Thyroid gland (tissue), 4 donors: Measurements from ENCODE around the gene CBLC. TPM values are rescaled to one million over a fixed set of nuclear protein-coding genes. Genes with fewer than 3 reads are reported as not detected.

ENCODE experiments used
- DNase-seq, 2 donors: peaks; one replicate each; pipeline ENCODE4 v3.0.0-alpha.2; 2019
- H3K27ac ChIP-seq, 3 donors: fragments of 200-600 bp; sonication (generic); 1 replicate in 2 of 3; 2 replicates in 1 of 3; pipeline ENCODE4 v1.5.1; 2016 to 2019; ENCODE audit warnings: mild to moderate bottlenecking in 1 of 3, moderate library complexity in 1 of 3
- H3K27me3 ChIP-seq: fragments of 200-600 bp; sonication (generic); one replicate; pipeline ENCODE4 v1.5.1; 2019
- H3K36me3 ChIP-seq, 2 donors: fragments of 200-600 bp; sonication (generic); one replicate each; pipeline ENCODE4 v1.5.1; 2016 to 2019
- H3K4me1 ChIP-seq, 2 donors: fragments of 200-600 bp; sonication (generic); one replicate each; pipeline ENCODE4 v1.5.1; 2017 to 2019
- H3K4me3 ChIP-seq, 3 donors: fragments of 200-600 bp; sonication (generic); replicated peaks in 1 of 3; 1 replicate in 2 of 3; 2 replicates in 1 of 3; pipeline ENCODE4 v1.5.1; 2016; ENCODE audit warnings: mild to moderate bottlenecking in 1 of 3
- H3K9me3 ChIP-seq: fragments of 200-600 bp; sonication (generic); one replicate; pipeline ENCODE4 v1.5.1; 2017
- POLR2A ChIP-seq, 2 donors: fragments of 450-650 bp; IDR thresholded peaks; one replicate each; pipeline ENCODE4 v1.6.1; 2017; ENCODE audit warnings: antibody characterized with exemption in 2 of 2, mild to moderate bottlenecking in 2 of 2, moderate library complexity in 1 of 2
- WGBS, 2 donors: methylation state at CpG; one replicate each; pipeline ENCODE4 v1.1.5; 2017; 5-methylcytosine and 5-hydroxymethylcytosine counted together
- intact Hi-C: fragments of 100-400 bp; cut with DNase I; formaldehyde crosslinking; loops from one replicate; pipeline ENCODE4 v1.15.1; 2023
- total RNA-seq, 4 donors: library from RNA; depleted of rRNA; stranded (reverse); fragments of >200 nt; gene quantifications; one replicate each; pipeline ENCODE4 v1.2.3, GENCODE V29; 2016
- TF ChIP-seq, protein P1 (sequence below), 6 experiments: fragments of 200-600 bp in 3 of 6; fragments of 450-650 bp in 3 of 6; sonication (generic) in 3 of 6; IDR thresholded peaks; one replicate each; pipeline ENCODE4 v1.5.1; 2016 to 2019; ENCODE audit warnings: antibody characterized with exemption in 6 of 6, mild to moderate bottlenecking in 2 of 6, inconsistent platforms in 1 of 6, moderate library complexity in 1 of 6

CBLC gene
- total RNA-seq, 4 donors from 2014 or later = 2.0 to 5.6 (median 3.1) TPM

DNA sequence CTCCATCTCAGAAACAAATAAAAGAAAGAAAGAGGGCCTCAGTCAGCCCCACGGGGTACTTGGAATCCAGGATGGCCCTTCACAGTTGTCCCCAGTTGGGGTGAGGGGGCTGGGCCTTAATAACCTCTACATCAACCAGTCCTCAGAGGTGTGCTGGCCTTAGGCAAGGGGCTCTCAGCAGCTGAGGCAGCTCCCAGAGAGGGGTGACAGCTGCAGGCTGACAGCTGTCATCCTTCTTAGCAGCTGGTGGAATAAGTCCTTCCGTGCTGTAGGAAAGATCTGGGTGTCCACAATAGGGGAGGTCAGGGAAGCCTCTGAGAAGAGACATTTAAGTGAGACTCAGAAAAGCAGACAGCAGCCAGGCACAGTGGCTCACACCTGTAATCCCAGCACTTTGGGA lies 38.6 kb downstream of the CBLC start:
- 86 to 100% methylated on average over 2 of the region's 2 CpGs for WGBS, 2 donors
- Histone ChIP-seq H3K4me3 (no peak overlapping the region), H3K27me3 (no peaks in the 10 kb centered on the region), H3K9me3 (no peaks in the 10 kb centered on the region), H3K36me3 (peaks cover 19% of the 10 kb centered on the region in 2 donors), H3K4me1 (peaks cover 0 to 6% of the 10 kb centered on the region in 2 donors), H3K27ac (no peak overlapping the region)
- TF ChIP-seq, protein P1, sequence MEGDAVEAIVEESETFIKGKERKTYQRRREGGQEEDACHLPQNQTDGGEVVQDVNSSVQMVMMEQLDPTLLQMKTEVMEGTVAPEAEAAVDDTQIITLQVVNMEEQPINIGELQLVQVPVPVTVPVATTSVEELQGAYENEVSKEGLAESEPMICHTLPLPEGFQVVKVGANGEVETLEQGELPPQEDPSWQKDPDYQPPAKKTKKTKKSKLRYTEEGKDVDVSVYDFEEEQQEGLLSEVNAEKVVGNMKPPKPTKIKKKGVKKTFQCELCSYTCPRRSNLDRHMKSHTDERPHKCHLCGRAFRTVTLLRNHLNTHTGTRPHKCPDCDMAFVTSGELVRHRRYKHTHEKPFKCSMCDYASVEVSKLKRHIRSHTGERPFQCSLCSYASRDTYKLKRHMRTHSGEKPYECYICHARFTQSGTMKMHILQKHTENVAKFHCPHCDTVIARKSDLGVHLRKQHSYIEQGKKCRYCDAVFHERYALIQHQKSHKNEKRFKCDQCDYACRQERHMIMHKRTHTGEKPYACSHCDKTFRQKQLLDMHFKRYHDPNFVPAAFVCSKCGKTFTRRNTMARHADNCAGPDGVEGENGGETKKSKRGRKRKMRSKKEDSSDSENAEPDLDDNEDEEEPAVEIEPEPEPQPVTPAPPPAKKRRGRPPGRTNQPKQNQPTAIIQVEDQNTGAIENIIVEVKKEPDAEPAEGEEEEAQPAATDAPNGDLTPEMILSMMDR (IDR thresholded peaks at IDR 0.05) = no peak
- no peak for TF ChIP-seq POLR2A (IDR thresholded peaks at IDR 0.05)
- intact Hi-C loops = no loop called here
- no peak for DNase-seq

DNA sequence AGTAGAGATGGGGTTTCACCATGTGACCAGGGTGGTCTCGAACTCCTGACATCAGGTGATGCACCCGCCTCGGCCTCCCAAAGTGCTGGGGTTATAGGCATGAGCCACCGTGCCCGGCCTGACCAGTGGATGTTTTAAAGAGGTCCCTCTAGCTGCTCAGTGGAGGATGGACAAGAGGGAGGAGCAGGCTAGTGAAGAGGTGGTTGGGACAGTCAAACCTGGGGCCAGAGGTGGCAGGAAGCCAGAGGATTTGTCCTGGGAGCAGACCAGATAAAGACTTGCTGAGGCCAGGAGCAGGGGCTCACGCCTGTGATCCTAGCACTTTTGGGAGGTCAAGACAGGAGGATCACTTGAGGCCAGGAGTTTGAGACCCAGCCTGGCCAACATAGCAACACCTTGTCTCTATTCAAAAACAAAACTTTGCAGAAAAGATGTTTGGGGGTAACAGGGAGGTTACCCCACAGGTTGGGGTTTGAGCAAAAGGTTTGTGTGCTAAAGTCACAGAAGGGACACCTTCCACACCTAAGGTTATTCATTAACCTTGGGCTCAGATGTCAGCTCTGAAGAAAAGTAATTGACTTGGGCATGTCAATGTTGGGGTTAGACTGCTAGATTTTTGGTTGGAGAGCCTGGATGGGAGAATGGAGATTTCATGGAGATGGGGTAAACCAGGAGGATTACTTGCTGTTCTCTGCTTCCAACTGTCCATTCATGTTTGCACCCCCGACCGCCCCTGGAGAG lies 40.2 kb downstream of the CBLC start:
- DNase-seq = peak; percentile 42 to 54
- no peaks in the 10 kb centered on the region for H3K9me3 ChIP-seq
- peaks cover 0 to 7% of the 10 kb centered on the region in 2 donors for H3K4me1 ChIP-seq
- TF ChIP-seq POLR2A (IDR thresholded peaks at IDR 0.05) = no peak
- TF ChIP-seq, protein P1 (IDR thresholded peaks at IDR 0.05) = no peak
- H3K36me3 ChIP-seq = peaks cover 19% of the 10 kb centered on the region in 2 donors
- H3K27ac ChIP-seq = no peak overlapping the region
- H3K4me3 ChIP-seq = no peak overlapping the region
- no peaks in the 10 kb centered on the region for H3K27me3 ChIP-seq
- intact Hi-C loops = no loop called here
- WGBS, 2 donors = 68 to 86% methylated on average over 8 of the region's 8 CpGs

DNA sequence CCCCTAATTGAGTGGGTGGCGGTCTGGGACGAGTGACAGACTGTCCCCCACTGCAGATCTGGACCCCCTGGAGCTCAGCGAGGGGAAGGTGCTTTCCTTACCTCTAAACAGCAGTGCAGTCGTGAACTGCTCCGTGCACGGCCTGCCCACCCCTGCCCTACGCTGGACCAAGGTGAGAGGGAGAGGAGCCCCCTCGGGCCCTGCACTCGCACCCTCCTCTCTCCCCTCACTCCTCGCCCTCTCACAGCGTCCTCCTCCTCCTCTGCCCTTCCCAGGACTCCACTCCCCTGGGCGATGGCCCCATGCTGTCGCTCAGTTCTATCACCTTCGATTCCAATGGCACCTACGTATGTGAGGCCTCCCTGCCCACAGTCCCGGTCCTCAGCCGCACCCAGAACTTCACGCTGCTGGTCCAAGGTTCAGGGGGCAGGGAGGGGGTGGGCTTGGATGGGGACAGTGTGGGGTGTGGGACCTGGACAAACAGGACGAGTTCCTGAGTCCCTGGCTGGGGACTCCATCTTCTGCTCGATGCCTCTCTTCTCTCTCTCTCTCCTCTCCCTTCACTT lies 40.9 kb downstream of the CBLC start:
- 88 to 94% methylated on average over 20 of the region's 20 CpGs for WGBS, 2 donors
- Histone ChIP-seq H3K4me1 (peaks cover 0 to 13% of the 10 kb centered on the region in 2 donors), H3K27ac (no peak overlapping the region)

DNA sequence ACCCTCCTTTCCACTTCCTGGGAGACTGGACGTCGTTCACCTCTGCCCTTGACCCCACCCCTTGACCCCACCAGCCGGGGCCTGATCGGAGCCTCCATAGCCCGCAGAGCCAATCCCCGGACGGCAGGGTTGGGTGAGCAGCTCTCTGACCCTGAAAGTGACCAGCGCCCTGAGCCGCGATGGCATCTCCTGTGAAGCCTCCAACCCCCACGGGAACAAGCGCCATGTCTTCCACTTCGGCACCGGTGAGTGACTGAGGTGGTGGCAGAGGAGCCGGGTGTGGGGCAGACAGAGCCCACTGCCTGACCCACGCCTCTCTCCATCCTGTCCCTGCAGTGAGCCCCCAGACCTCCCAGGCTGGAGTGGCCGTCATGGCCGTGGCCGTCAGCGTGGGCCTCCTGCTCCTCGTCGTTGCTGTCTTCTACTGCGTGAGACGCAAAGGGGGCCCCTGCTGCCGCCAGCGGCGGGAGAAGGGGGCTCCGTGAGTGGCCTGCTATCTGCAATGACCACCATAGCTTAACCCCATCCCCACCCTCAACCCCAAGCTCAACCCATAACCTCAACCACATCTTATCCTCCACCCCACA lies 41.6 kb downstream of the CBLC start:
- Histone ChIP-seq H3K27me3 (no peaks in the 10 kb centered on the region), H3K4me3 (no peak overlapping the region), H3K36me3 (peaks cover 7 to 12% of the 10 kb centered on the region in 2 donors), H3K27ac (no peak overlapping the region), H3K9me3 (no peaks in the 10 kb centered on the region), H3K4me1 (peaks cover 0 to 16% of the 10 kb centered on the region in 2 donors)
- DNase-seq = no peak
- WGBS, 2 donors = 94% methylated on average over 25 to 26 of the region's 28 CpGs
- TF ChIP-seq POLR2A (IDR thresholded peaks at IDR 0.05) = no peak
- intact Hi-C loops = no loop called here

More for the DNA sequence above, 40.9 kb downstream of the CBLC start:
- DNase-seq = no peak
- H3K4me3 ChIP-seq = no peak overlapping the region
- H3K36me3 ChIP-seq = peaks cover 14 to 19% of the 10 kb centered on the region in 2 donors
- intact Hi-C loops = no loop called here
- TF ChIP-seq, protein P1 (IDR thresholded peaks at IDR 0.05) = no peak
- TF ChIP-seq POLR2A (IDR thresholded peaks at IDR 0.05) = no peak
- no peaks in the 10 kb centered on the region for H3K9me3 ChIP-seq
- H3K27me3 ChIP-seq = no peaks in the 10 kb centered on the region

DNA sequence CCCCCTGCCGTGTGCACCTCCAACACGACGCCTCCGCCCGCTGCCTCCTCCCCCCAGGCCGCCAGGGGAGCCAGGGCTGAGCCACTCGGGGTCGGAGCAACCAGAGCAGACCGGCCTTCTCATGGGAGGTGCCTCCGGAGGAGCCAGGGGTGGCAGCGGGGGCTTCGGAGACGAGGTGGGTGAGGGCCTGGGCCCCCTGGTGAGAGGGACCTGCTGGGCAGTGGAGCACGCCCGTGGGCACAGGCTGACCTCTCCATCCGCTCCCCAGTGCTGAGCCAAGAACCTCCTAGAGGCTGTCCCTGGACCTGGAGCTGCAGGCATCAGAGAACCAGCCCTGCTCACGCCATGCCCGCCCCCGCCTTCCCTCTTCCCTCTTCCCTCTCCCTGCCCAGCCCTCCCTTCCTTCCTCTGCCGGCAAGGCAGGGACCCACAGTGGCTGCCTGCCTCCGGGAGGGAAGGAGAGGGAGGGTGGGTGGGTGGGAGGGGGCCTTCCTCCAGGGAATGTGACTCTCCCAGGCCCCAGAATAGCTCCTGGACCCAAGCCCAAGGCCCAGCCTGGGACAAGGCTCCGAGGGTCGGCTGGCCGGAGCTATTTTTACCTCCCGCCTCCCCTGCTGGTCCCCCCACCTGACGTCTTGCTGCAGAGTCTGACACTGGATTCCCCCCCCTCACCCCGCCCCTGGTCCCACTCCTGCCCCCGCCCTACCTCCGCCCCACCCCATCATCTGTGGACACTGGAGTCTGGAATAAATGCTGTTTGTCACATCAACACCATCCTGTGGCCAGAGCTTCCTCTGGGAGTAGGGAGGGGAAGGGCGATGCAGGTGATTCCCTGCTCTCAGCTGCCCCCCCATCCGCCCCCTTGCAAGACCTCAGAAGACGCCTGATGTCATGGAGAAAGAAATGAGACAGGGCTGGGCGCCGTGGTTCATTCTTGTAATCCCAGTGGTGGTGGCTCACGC lies 43.2 kb downstream of the CBLC start:
- intact Hi-C loops = no loop called here
- DNase-seq = peak; percentile 23 to 42
- no peak overlapping the region for H3K4me3 ChIP-seq

More for the DNA sequence above, 43.2 kb downstream of the CBLC start:
- Histone ChIP-seq H3K27me3 (no peaks in the 10 kb centered on the region), H3K36me3 (no peaks in the 10 kb centered on the region), H3K9me3 (no peaks in the 10 kb centered on the region), H3K27ac (peak overlapping the region in 2 of 3 donors; percentile 49 to 53), H3K4me1 (peaks cover 0 to 22% of the 10 kb centered on the region in 2 donors)
- TF ChIP-seq, protein P1 (IDR thresholded peaks at IDR 0.05) = no peak
- TF ChIP-seq POLR2A (IDR thresholded peaks at IDR 0.05) = no peak
- 63 to 65% methylated on average over 22 to 27 of the region's 35 CpGs for WGBS, 2 donors
